Kidney (tissue), 14 donors: ENCODE measurements around the gene FCSK. TPM values are rescaled to one million over a fixed set of nuclear protein-coding genes. Genes with fewer than 3 reads are reported as not detected.
A peak's percentile ranks its signal among the peaks of the same experiment; 100 is the strongest.

Experiments
- DNase-seq, 5 donors: peaks; one replicate each; pipeline ENCODE4 v3.0.0-alpha.2; 2013 to 2020
- FAIRE-seq: peaks from 2 replicates; lab custom pipeline; 2012; peaks lifted over from hg19 to GRCh38; lab: Jason Lieb, UNC
- H3K27ac ChIP-seq, 2 donors: one replicate each; pipeline ENCODE4 v1.7.0; 2013; ENCODE audit warnings: low read depth in 2 of 2, low read length in 2 of 2, inconsistent platforms in 1 of 2
- H3K27me3 ChIP-seq: one replicate; pipeline ENCODE4 v1.7.1; 2013; ENCODE audit warnings: low read length, inconsistent platforms; ENCODE audit not compliant: control insufficient read depth, insufficient read depth
- H3K36me3 ChIP-seq, 3 donors: one replicate each; pipeline versions ENCODE4 v1.7.0 to v1.7.1; 2013; ENCODE audit warnings: low read length in 3 of 3, control low read depth in 1 of 3, inconsistent platforms in 1 of 3; ENCODE audit not compliant: insufficient read depth in 3 of 3, control insufficient read depth in 2 of 3
- H3K4me1 ChIP-seq, 3 donors: one replicate each; pipeline versions ENCODE4 v1.7.0 to v1.7.1; 2013; ENCODE audit warnings: low read length in 3 of 3, inconsistent platforms in 1 of 3, low read depth in 1 of 3; ENCODE audit not compliant: control insufficient read depth in 2 of 3, insufficient read depth in 2 of 3
- H3K4me3 ChIP-seq, 3 donors: one replicate each; pipeline versions ENCODE4 v1.7.0 to v1.8.1; 2013; ENCODE audit warnings: low read length in 3 of 3, control low read depth in 1 of 3, inconsistent platforms in 1 of 3
- H3K9ac ChIP-seq, 3 donors: one replicate each; pipeline versions ENCODE4 v1.7.0 to v1.7.1; 2013; ENCODE audit warnings: low read length in 3 of 3, control low read depth in 1 of 3, inconsistent platforms in 1 of 3
- H3K9me3 ChIP-seq, 3 donors: one replicate each; pipeline versions ENCODE4 v1.7.0 to v1.7.1; 2013; ENCODE audit warnings: low read length in 3 of 3, control low read depth in 1 of 3, inconsistent platforms in 1 of 3; ENCODE audit not compliant: control insufficient read depth in 2 of 3, insufficient read depth in 1 of 3
- intact Hi-C: fragments of 100-400 bp; cut with DNase I; formaldehyde crosslinking; loops from one replicate; pipeline ENCODE4 v1.11.1; 2022
- polyA plus RNA-seq: library from polyadenylated mRNA; stranded (reverse); fragments of 350-450 nt; fragmentation: Illumina TruSeq; extraction: RNeasy Lipid Tissue Mini Kit (QIAGEN cat#74804); gene quantifications from one replicate; pipeline ENCODE4 v1.2.3, GENCODE V29; 2014; ENCODE audit warnings: low read depth, low replicate concordance; ENCODE audit not compliant: insufficient read depth
- total RNA-seq: library from RNA; stranded (reverse); fragmentation: NEBNext Ultra II Directional; extraction: Animal tissue kit (Norgen Biotek cat#: 25700); gene quantifications from one replicate; pipeline ENCODE4 v1.2.1, GENCODE V29; 2021
- TF ChIP-seq, protein P1 (sequence below): IDR thresholded peaks from 3 replicates; pipeline ENCODE4 v1.5.1; 2012; ENCODE audit warnings: mild to moderate bottlenecking, moderate library complexity, borderline replicate concordance; ENCODE audit not compliant: insufficient read depth; ENCODE audit errors: extremely low read depth
- donor health status: control.
- donor health status: control.
- donor health status: control.
- donor health status: control.
- donor health status: control.
- donor health status: DM: yes; HTN: yes; CAD: no.
- donor health status: Normal renal cell carcinoma (clear cell type).

FCSK gene
- total and polyA plus RNA-seq, 2 donors from 2014 or later = 18.7 to 32.5 TPM

DNA sequence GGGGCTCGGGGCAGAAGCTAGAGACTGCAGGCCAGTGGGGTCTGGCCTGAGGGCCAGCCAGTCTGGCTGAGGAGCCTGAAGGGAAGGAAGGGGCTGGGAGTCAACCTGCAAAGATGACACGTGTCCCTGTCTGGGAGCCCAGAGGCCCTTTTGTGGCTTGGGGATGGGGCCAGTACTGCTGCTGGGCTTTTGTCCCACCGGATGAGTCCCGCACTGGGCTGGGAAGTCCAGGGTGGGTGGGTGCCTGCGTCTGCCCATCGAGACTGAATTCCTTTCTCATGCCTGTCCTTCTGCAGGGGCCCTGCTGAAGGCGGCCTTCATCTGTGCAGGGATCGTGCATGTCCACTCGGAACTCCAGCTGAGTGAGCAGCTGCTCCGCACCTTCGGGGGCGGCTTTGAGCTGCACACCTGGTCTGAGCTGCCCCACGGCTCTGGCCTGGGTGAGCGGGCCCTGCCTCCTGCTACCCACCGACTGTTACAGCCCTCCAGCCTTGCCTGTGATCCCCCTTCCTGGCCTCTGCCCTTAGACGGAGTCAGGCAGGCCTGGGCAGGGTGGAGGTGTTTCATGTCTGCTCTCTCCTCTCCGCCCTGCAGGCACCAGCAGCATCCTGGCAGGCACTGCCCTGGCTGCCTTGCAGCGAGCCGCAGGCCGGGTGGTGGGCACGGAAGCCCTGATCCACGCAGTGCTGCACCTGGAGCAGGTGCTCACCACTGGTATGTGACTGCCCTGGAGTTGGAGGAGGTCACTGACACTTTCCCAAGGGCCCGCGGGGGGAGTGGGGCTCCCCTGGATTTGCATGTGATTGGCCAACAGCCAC, 20.9 kb downstream of the FCSK start:
- peaks cover 0 to 3% (median 0%) of the 10 kb centered on the region in 3 donors for H3K4me1 ChIP-seq
- no peaks in the 10 kb centered on the region for H3K27me3 ChIP-seq
- DNase-seq (no peak), FAIRE-seq (no peak)
- H3K9ac ChIP-seq = no peak overlapping the region
- H3K4me3 ChIP-seq = no peak overlapping the region
- intact Hi-C loops = no loop called here
- TF ChIP-seq, protein P1, sequence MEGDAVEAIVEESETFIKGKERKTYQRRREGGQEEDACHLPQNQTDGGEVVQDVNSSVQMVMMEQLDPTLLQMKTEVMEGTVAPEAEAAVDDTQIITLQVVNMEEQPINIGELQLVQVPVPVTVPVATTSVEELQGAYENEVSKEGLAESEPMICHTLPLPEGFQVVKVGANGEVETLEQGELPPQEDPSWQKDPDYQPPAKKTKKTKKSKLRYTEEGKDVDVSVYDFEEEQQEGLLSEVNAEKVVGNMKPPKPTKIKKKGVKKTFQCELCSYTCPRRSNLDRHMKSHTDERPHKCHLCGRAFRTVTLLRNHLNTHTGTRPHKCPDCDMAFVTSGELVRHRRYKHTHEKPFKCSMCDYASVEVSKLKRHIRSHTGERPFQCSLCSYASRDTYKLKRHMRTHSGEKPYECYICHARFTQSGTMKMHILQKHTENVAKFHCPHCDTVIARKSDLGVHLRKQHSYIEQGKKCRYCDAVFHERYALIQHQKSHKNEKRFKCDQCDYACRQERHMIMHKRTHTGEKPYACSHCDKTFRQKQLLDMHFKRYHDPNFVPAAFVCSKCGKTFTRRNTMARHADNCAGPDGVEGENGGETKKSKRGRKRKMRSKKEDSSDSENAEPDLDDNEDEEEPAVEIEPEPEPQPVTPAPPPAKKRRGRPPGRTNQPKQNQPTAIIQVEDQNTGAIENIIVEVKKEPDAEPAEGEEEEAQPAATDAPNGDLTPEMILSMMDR = no peak
- H3K36me3 ChIP-seq = peaks cover 0 to 15% (median 0%) of the 10 kb centered on the region in 3 donors
- no peak overlapping the region for H3K27ac ChIP-seq
- no peaks in the 10 kb centered on the region for H3K9me3 ChIP-seq

GRCh38 chr16:70476272-70477020, 22.1 kb downstream of the FCSK start:
- Histone ChIP-seq H3K27me3 (no peaks in the 10 kb centered on the region), H3K27ac (peak overlapping the region; percentile 57 to 78), H3K9ac (peak overlapping the region in 1 of 3 donors; percentile 12), H3K9me3 (no peaks in the 10 kb centered on the region), H3K4me3 (no peak overlapping the region), H3K4me1 (peaks cover 0 to 3% (median 0%) of the 10 kb centered on the region in 3 donors), H3K36me3 (peaks cover 0 to 27% (median 0%) of the 10 kb centered on the region in 3 donors)
- DNase-seq (peak in 3 of 5 donors; percentile 24 to 75 (median 34)), FAIRE-seq (no peak)
- intact Hi-C loops = no loop called here
- TF ChIP-seq, protein P1 = no peak

- TF ChIP-seq, protein P1 = no peak
- no peaks in the 10 kb centered on the region for H3K9me3 ChIP-seq
- H3K9ac ChIP-seq = no peak overlapping the region
- H3K27ac ChIP-seq = no peak overlapping the region
- no peaks in the 10 kb centered on the region for H3K27me3 ChIP-seq
- FAIRE-seq (no peak), DNase-seq (no peak)
- H3K4me3 ChIP-seq = no peak overlapping the region
- H3K4me1 ChIP-seq = peaks cover 0 to 3% (median 0%) of the 10 kb centered on the region in 3 donors
- peaks cover 0 to 32% (median 6%) of the 10 kb centered on the region in 3 donors for H3K36me3 ChIP-seq
- intact Hi-C loops = no loop called here
Observed at GRCh38 chr16:70478169-70478568, 23.8 kb downstream of the FCSK start.
